ENCODE results near the gene KCNJ6.

DNA sequence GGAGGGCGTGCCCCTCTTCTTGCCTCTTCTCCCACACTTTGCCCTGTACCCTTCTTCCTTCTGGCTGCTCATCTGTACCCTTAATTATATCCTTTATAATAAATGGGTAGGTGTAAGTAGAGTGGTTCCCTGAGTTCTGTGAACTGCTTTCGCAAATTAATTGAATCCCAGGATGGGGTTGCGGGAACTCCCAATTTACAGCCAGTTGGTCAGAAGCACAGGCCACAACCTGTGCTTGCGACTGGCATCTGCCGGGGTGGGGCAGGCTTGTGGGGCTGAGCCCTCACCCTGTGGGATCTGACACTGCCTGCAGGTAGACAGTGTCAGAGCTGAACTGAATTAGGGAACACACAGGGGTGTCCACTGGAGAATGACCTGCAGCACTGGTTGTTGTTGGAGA, 244.9 kb downstream of the KCNJ6 start:
- no peak for TF ChIP-seq POLR2A (IDR thresholded peaks at IDR 0.05; ENCODE audit: low read depth, low read length)
- no peak for TF ChIP-seq POLR2AphosphoS2 (IDR thresholded peaks at IDR 0.05; ENCODE audit: low read depth, low read length)
- TF ChIP-seq JUND (IDR thresholded peaks at IDR 0.05; ENCODE audit: low read depth, low read length), result no peak

All from GM12878 (cell line).